Smooth muscle cell (in vitro differentiated cells): ENCODE measurements around the gene TEKTIP1. TPM values are rescaled to one million over a fixed set of nuclear protein-coding genes. Genes with fewer than 3 reads are reported as not detected.

Experiments
- DNase-seq: peaks from one replicate; lab custom pipeline; 2025; ENCODE audit not compliant: unreplicated experiment; lab: John Stamatoyannopoulos, UW
- H2AFZ ChIP-seq: fragments of 200-600 bp; sonication (generic); 2 replicates; pipeline ENCODE4 v1.6.0; 2016; ENCODE audit warnings: antibody characterized with exemption, low read depth, mild to moderate bottlenecking
- H3F3A ChIP-seq: fragments of 200-600 bp; sonication (generic); 2 replicates; pipeline ENCODE4 v1.6.0; 2017; ENCODE audit warnings: antibody characterized with exemption, low read depth
- H3K27ac ChIP-seq: fragments of 200-600 bp; sonication (generic); 2 replicates; pipeline ENCODE4 v1.5.1; 2016; ENCODE audit warnings: low read depth, mild to moderate bottlenecking
- H3K27me3 ChIP-seq: fragments of 200-600 bp; sonication (generic); 2 replicates; pipeline ENCODE4 v1.6.1; 2016; ENCODE audit warnings: low read depth, mild to moderate bottlenecking
- H3K36me3 ChIP-seq: fragments of 200-600 bp; sonication (generic); 2 replicates; pipeline ENCODE4 v1.5.1; 2016; ENCODE audit warnings: low read depth
- H3K4me1 ChIP-seq: fragments of 200-600 bp; sonication (generic); 2 replicates; pipeline ENCODE4 v1.5.1; 2016; ENCODE audit warnings: low read depth
- H3K4me2 ChIP-seq: fragments of 200-600 bp; sonication (generic); 2 replicates; pipeline ENCODE4 v1.6.0; 2016; ENCODE audit warnings: mild to moderate bottlenecking
- H3K4me3 ChIP-seq: fragments of 200-600 bp; sonication (generic); 2 replicates; pipeline ENCODE4 v1.5.1; 2016; ENCODE audit warnings: mild to moderate bottlenecking
- H3K79me2 ChIP-seq: fragments of 200-600 bp; sonication (generic); 2 replicates; pipeline ENCODE4 v1.6.0; 2016; ENCODE audit warnings: low read depth, mild to moderate bottlenecking
- H3K9ac ChIP-seq: fragments of 200-600 bp; sonication (generic); 2 replicates; pipeline ENCODE4 v1.6.0; 2016; ENCODE audit warnings: low read depth
- H3K9me3 ChIP-seq: fragments of 200-600 bp; sonication (generic); replicated peaks from 2 replicates; pipeline ENCODE4 v1.5.1; 2016; ENCODE audit warnings: low read depth
- H4K20me1 ChIP-seq: fragments of 200-600 bp; sonication (generic); 2 replicates; pipeline ENCODE4 v1.6.0; 2016; ENCODE audit warnings: low read depth
- WGBS: methylation state at CpG from one replicate; pipeline ENCODE4 v1.1.7; 2016; ENCODE audit warnings: low lambda C conversion rate; 5-methylcytosine and 5-hydroxymethylcytosine counted together
- polyA plus RNA-seq: library from polyadenylated mRNA; unstranded; fragments of >200 nt; fragmentation: Nextera tagmentation; extraction: Ambion mirVana; gene quantifications from 2 replicates; pipeline ENCODE4 v1.2.1, GENCODE V29; 2016
- total RNA-seq: library from RNA; depleted of rRNA; stranded (reverse); fragments of >200 nt; gene quantifications from 2 replicates; pipeline ENCODE4 v1.2.3, GENCODE V29; 2014
- TF ChIP-seq, protein P1 (sequence below): fragments of 200-600 bp; sonication (generic); IDR thresholded peaks from 2 replicates; pipeline ENCODE4 v1.5.1; 2017; ENCODE audit warnings: borderline replicate concordance, mild to moderate bottlenecking, antibody characterized with exemption; ENCODE audit not compliant: insufficient read depth, poor library complexity, severe bottlenecking

Gene TEKTIP1
- total and polyA plus RNA-seq, 2 experiments from 2014 or later: 0.62 TPM; not detected in 1

GRCh38 chr19:3548606-3549005 is 9.6 kb downstream of the TEKTIP1 start:
- Histone ChIP-seq H3K9ac (no peak overlapping the region), H3K27ac (no peak overlapping the region), H3K4me1 (no peaks in the 10 kb centered on the region), H3K79me2 (no peaks in the 10 kb centered on the region), H2AFZ (no peak overlapping the region), H3K4me2 (no peak overlapping the region), H3K9me3 (no peaks in the 10 kb centered on the region), H3K36me3 (no peaks in the 10 kb centered on the region), H3F3A (no peaks in the 10 kb centered on the region), H4K20me1 (peaks cover 45% of the 10 kb centered on the region), H3K4me3 (no peak overlapping the region), H3K27me3 (no peaks in the 10 kb centered on the region)
- no peak for DNase-seq
- TF ChIP-seq, protein P1, sequence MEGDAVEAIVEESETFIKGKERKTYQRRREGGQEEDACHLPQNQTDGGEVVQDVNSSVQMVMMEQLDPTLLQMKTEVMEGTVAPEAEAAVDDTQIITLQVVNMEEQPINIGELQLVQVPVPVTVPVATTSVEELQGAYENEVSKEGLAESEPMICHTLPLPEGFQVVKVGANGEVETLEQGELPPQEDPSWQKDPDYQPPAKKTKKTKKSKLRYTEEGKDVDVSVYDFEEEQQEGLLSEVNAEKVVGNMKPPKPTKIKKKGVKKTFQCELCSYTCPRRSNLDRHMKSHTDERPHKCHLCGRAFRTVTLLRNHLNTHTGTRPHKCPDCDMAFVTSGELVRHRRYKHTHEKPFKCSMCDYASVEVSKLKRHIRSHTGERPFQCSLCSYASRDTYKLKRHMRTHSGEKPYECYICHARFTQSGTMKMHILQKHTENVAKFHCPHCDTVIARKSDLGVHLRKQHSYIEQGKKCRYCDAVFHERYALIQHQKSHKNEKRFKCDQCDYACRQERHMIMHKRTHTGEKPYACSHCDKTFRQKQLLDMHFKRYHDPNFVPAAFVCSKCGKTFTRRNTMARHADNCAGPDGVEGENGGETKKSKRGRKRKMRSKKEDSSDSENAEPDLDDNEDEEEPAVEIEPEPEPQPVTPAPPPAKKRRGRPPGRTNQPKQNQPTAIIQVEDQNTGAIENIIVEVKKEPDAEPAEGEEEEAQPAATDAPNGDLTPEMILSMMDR: no peak
- 96% methylated on average over 14 of the region's 14 CpGs for WGBS

DNA sequence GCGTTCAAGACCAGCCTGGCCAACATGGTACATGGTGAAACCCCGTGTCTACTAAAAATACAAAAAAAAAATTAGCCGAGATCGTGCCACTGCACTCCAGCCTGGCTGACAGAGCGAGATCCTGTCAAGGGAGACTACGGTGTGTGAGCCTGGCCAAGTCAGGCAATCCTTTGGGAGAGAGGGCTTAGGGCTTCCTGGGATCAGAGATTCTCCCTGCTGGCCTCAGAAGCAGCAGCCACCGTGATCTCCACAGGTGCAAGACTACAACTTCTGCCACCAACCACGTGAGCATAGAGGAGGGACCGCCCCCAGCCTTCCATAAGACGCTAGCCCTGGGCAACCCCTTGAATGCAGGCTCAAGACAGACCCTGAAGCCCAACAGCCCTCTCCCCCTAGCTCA is 10.8 kb downstream of the TEKTIP1 start:
- H3K79me2 ChIP-seq: peaks cover 11% of the 10 kb centered on the region
- H3K9me3 ChIP-seq: no peaks in the 10 kb centered on the region
- no peak overlapping the region for H3K9ac ChIP-seq
- no peak for DNase-seq
- no peaks in the 10 kb centered on the region for H3F3A ChIP-seq
- no peak overlapping the region for H2AFZ ChIP-seq
- H3K27me3 ChIP-seq: no peaks in the 10 kb centered on the region
- H3K4me2 ChIP-seq: no peak overlapping the region
- no peaks in the 10 kb centered on the region for H3K36me3 ChIP-seq
- no peak overlapping the region for H3K27ac ChIP-seq
- 97% methylated on average over 10 of the region's 10 CpGs for WGBS
- H4K20me1 ChIP-seq: peaks cover 49% of the 10 kb centered on the region
- no peaks in the 10 kb centered on the region for H3K4me1 ChIP-seq
- H3K4me3 ChIP-seq: no peak overlapping the region
- TF ChIP-seq, protein P1: no peak

DNA sequence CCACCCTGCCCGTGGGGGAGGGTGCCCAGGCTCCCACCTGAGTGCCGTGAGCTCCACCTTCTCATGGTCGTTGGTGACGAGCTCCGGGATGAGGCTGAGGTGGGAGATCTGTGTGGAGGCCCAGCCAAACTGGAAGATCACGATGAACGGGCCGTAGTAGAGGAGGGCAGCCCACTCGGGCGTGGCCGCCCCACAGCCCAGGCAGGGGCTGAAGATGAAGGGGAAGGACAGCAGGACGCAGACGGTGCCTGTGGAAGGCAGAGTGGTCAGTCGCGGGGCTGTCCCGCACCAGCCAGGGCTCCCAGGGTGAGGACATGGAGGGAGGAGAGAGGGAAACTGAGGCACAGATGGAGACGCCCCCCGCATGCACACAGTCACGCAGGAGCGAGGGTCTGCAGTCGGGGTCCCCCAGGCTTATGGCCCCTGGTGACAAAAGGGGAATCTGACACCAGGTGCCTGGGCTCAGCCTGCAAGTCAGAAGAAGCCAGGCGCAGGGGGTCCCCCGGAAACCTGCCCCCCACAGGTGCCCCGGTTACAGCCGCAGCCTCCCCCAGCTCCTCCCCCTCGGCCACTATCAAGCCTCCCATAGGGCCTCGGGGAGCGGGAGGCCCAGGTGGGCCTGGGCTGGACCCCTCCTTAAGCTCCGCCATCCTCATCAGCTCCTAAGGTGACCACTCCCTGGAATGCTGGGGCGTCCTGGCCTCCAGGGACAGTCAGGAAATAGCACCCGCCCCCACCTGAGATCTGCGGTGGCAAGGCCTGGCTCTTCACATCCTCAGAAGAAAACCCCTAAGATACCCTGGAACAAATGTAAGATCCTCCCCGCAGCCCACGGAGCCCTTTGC is 12.2 kb downstream of the TEKTIP1 start:
- Histone ChIP-seq H2AFZ (no peak overlapping the region), H3K4me2 (no peak overlapping the region), H3K79me2 (peaks cover 25% of the 10 kb centered on the region), H3K4me3 (no peak overlapping the region), H3K36me3 (no peaks in the 10 kb centered on the region), H3K4me1 (no peaks in the 10 kb centered on the region), H3K27me3 (no peaks in the 10 kb centered on the region), H4K20me1 (peaks cover 49% of the 10 kb centered on the region), H3K9ac (no peak overlapping the region), H3K9me3 (no peaks in the 10 kb centered on the region), H3F3A (no peaks in the 10 kb centered on the region), H3K27ac (no peak overlapping the region)
- 97% methylated on average over 34 of the region's 34 CpGs for WGBS
- no peak for DNase-seq
- TF ChIP-seq, protein P1: no peak

GRCh38 chr19:3551792-3552095 is 12.8 kb downstream of the TEKTIP1 start:
- no peak overlapping the region for H3K4me2 ChIP-seq
- no peaks in the 10 kb centered on the region for H3K27me3 ChIP-seq
- no peaks in the 10 kb centered on the region for H3F3A ChIP-seq
- no peaks in the 10 kb centered on the region for H3K9me3 ChIP-seq
- no peak overlapping the region for H3K27ac ChIP-seq
- H3K4me3 ChIP-seq: no peak overlapping the region
- H3K9ac ChIP-seq: no peak overlapping the region
- TF ChIP-seq, protein P1: no peak
- DNase-seq: no peak
- H4K20me1 ChIP-seq: peaks cover 51% of the 10 kb centered on the region
- H3K4me1 ChIP-seq: no peaks in the 10 kb centered on the region
- no peaks in the 10 kb centered on the region for H3K36me3 ChIP-seq
- no peak overlapping the region for H2AFZ ChIP-seq
- peaks cover 31% of the 10 kb centered on the region for H3K79me2 ChIP-seq
- whole genome bisulfite sequencing: 96% methylated on average over 9 of the region's 9 CpGs
